HepG2 (cell line): ENCODE data around the gene UBE2Q1. TPM values are rescaled to one million over a fixed set of nuclear protein-coding genes. Genes with fewer than 3 reads are reported as not detected.

ENCODE experiments used
- AHDC1 ChIP-seq: sonication (generic); formaldehyde crosslinking; IDR thresholded peaks from 2 replicates; pipeline ENCODE4 v1.5.1; 2020; ENCODE audit warnings: mild to moderate bottlenecking, missing genetic modification reagents, borderline replicate concordance
- ARNTL ChIP-seq: sonication (generic); formaldehyde crosslinking; IDR thresholded peaks from 2 replicates; pipeline ENCODE4 v1.4.0; 2020; ENCODE audit warnings: mild to moderate bottlenecking, missing genetic modification reagents
- DNMT1 ChIP-seq: sonication (generic); formaldehyde crosslinking; IDR thresholded peaks from 2 replicates; pipeline ENCODE4 v1.5.1; 2020; ENCODE audit warnings: mild to moderate bottlenecking, missing genetic modification reagents
- MIER3 ChIP-seq: IDR thresholded peaks from 2 replicates; pipeline ENCODE4 v1.6.1; 2016; ENCODE audit warnings: missing compliant biosample characterization, borderline replicate concordance
- NR2F6 ChIP-seq, 2 experiments: IDR thresholded peaks; 2 replicates each; pipeline ENCODE4 v1.6.1; 2016; ENCODE audit warnings: antibody characterized with exemption in 1 of 2, mild to moderate bottlenecking in 1 of 2
- RBM39 ChIP-seq: fragments of 200-400 bp; formaldehyde crosslinking; IDR thresholded peaks from one replicate; pipeline ENCODE4 v1.6.1; 2018; ENCODE audit warnings: antibody characterized with exemption, mild to moderate bottlenecking, low read depth, low read length; ENCODE audit not compliant: poor library complexity, severe bottlenecking
- RXRB ChIP-seq: IDR thresholded peaks from 2 replicates; pipeline ENCODE4 v1.6.1; 2016; ENCODE audit warnings: borderline replicate concordance, missing genetic modification reagents, missing compliant biosample characterization
- SUZ12 ChIP-seq: fragments of 150-350 bp; IDR thresholded peaks from 2 replicates; pipeline ENCODE4 v1.6.1; 2014; ENCODE audit warnings: low read depth, low read length
- TIGD3 ChIP-seq: sonication (generic); formaldehyde crosslinking; IDR thresholded peaks from 2 replicates; pipeline ENCODE4 v1.5.1; 2020; ENCODE audit warnings: mild to moderate bottlenecking, missing genetic modification reagents, borderline replicate concordance
- ZBTB4 ChIP-seq: sonication (generic); formaldehyde crosslinking; IDR thresholded peaks from 2 replicates; pipeline ENCODE4 v1.4.0; 2020; ENCODE audit warnings: missing genetic modification reagents, mild to moderate bottlenecking, borderline replicate concordance
- ZNF468 ChIP-seq: sonication (generic); formaldehyde crosslinking; IDR thresholded peaks from 2 replicates; pipeline ENCODE4 v1.8.0; 2022; ENCODE audit warnings: mild to moderate bottlenecking, moderate library complexity, missing genetic modification reagents
- polyA plus RNA-seq, 8 experiments: library from polyadenylated mRNA; depleted of rRNA in 3 of 8; stranded (reverse) in 7 of 8; unstranded in 1 of 8; fragments of >200 nt; fragmentation: Illumina TruSeq in 4 of 8; extraction: Trizol in 4 of 8; gene quantifications; 2 replicates each; pipeline versions ENCODE4 v1.2.1 to v1.2.3, GENCODE V29; 2011 to 2016; ENCODE audit warnings: low read depth in 4 of 8, missing spikeins in 1 of 8, mixed read lengths in 1 of 8; ENCODE audit not compliant: insufficient read depth in 1 of 8
- total RNA-seq, 5 experiments: library from RNA; depleted of rRNA; stranded (reverse); fragments of >200 nt; fragmentation: Illumina TruSeq; extraction: Trizol; gene quantifications; 2 replicates each; pipeline ENCODE4 v1.2.3, GENCODE V29; 2016; ENCODE audit warnings: low read depth in 1 of 5
- TF ChIP-seq, protein P1 (sequence below): fragments of 450-650 bp; IDR thresholded peaks from 2 replicates; pipeline ENCODE4 v1.6.1; 2017; ENCODE audit warnings: mild to moderate bottlenecking

Gene UBE2Q1
- total and polyA plus RNA-seq, 2 of the 13 experiments (the other 11 are each of a cell fraction or from before 2014, with no cell fraction given): 11.7 to 41.7 TPM

GRCh38 chr1:154581766-154582165 lies 23.3 kb upstream of the UBE2Q1 start (continued):
- TF ChIP-seq AHDC1: no peak
- TF ChIP-seq, protein P1, sequence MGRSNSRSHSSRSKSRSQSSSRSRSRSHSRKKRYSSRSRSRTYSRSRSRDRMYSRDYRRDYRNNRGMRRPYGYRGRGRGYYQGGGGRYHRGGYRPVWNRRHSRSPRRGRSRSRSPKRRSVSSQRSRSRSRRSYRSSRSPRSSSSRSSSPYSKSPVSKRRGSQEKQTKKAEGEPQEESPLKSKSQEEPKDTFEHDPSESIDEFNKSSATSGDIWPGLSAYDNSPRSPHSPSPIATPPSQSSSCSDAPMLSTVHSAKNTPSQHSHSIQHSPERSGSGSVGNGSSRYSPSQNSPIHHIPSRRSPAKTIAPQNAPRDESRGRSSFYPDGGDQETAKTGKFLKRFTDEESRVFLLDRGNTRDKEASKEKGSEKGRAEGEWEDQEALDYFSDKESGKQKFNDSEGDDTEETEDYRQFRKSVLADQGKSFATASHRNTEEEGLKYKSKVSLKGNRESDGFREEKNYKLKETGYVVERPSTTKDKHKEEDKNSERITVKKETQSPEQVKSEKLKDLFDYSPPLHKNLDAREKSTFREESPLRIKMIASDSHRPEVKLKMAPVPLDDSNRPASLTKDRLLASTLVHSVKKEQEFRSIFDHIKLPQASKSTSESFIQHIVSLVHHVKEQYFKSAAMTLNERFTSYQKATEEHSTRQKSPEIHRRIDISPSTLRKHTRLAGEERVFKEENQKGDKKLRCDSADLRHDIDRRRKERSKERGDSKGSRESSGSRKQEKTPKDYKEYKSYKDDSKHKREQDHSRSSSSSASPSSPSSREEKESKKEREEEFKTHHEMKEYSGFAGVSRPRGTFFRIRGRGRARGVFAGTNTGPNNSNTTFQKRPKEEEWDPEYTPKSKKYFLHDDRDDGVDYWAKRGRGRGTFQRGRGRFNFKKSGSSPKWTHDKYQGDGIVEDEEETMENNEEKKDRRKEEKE: no peak
- no peak for TF ChIP-seq SUZ12
- no peak for TF ChIP-seq ZNF468 (CRISPR knock-in tag)
- TF ChIP-seq ARNTL (CRISPR knock-in tag): no peak
- no peak for TF ChIP-seq MIER3 (CRISPR knock-in tag)
- no peak for TF ChIP-seq ZBTB4 (CRISPR knock-in tag)
- TF ChIP-seq TIGD3: no peak
- TF ChIP-seq DNMT1: no peak
- TF ChIP-seq RXRB: no peak
- TF ChIP-seq NR2F6 (IDR thresholded peaks at IDR 0.05): no peak
- TF ChIP-seq NR2F6 (CRISPR knock-in tag; IDR thresholded peaks at IDR 0.05): no peak
- no peak for TF ChIP-seq RBM39
